ENCODE data around the gene MRPL3. TPM values are rescaled to one million over a fixed set of nuclear protein-coding genes. Genes with fewer than 3 reads are reported as not detected.
"Not testable (repeated sequence)": the region's sequence is repeated elsewhere in the genome, so short reads cannot be mapped to it uniquely, and the experiment has no call there.

The MRPL3 gene
- polyA plus RNA-seq, 3 donors, result 122 to 136 (median 131) TPM

GRCh38 chr3:131503320-131503635 lies 507 bp upstream of the MRPL3 start:
- DNase-seq (ENCODE audit: low read depth in 3 of 3, low spot score in 2 of 3), result no peak

GRCh38 chr3:131501949-131502348 lies 822 bp downstream of the MRPL3 start:
- no peak for DNase-seq (ENCODE audit: low read depth in 3 of 3, low spot score in 2 of 3)

- DNase-seq (ENCODE audit: low read depth in 3 of 3, low spot score in 2 of 3), result no peak
These were observed 8.1 kb downstream of the MRPL3 start for GRCh38 chr3:131494706-131495105.

- no peak for DNase-seq (ENCODE audit: low read depth in 3 of 3, low spot score in 2 of 3)
These were observed 11.0 kb downstream of the MRPL3 start for GRCh38 chr3:131491775-131492174.

- no peak for DNase-seq (ENCODE audit: low read depth in 3 of 3, low spot score in 2 of 3)
These were observed 11.7 kb downstream of the MRPL3 start for GRCh38 chr3:131491084-131491483.

GRCh38 chr3:131486545-131486944 lies 16.2 kb downstream of the MRPL3 start:
- not testable (repeated sequence) for DNase-seq (ENCODE audit: low read depth in 3 of 3, low spot score in 2 of 3)

GRCh38 chr3:131485119-131485518 lies 17.7 kb downstream of the MRPL3 start:
- no peak for DNase-seq (ENCODE audit: low read depth in 3 of 3, low spot score in 2 of 3)

- DNase-seq (ENCODE audit: low read depth in 3 of 3, low spot score in 2 of 3), result no peak
These were observed 18.2 kb downstream of the MRPL3 start for GRCh38 chr3:131484496-131485111.

GRCh38 chr3:131480116-131480515 lies 22.7 kb downstream of the MRPL3 start:
- no peak for DNase-seq (ENCODE audit: low read depth in 3 of 3, low spot score in 2 of 3)

GRCh38 chr3:131477813-131478212 lies 25.0 kb downstream of the MRPL3 start:
- DNase-seq (ENCODE audit: low read depth in 3 of 3, low spot score in 2 of 3), result no peak

GRCh38 chr3:131474115-131474514 lies 28.7 kb downstream of the MRPL3 start:
- DNase-seq (ENCODE audit: low read depth in 3 of 3, low spot score in 2 of 3), result no peak

- no peak for DNase-seq (ENCODE audit: low read depth in 3 of 3, low spot score in 2 of 3)
These were observed 32.4 kb downstream of the MRPL3 start for GRCh38 chr3:131470377-131470776.

- no peak for DNase-seq (ENCODE audit: low read depth in 3 of 3, low spot score in 2 of 3)
These were observed 44.1 kb downstream of the MRPL3 start for GRCh38 chr3:131458653-131459052.

- DNase-seq (ENCODE audit: low read depth in 3 of 3, low spot score in 2 of 3), result no peak
These were observed 45.6 kb downstream of the MRPL3 start for GRCh38 chr3:131457220-131457619.

- no peak for DNase-seq (ENCODE audit: low read depth in 3 of 3, low spot score in 2 of 3)
These were observed 48.3 kb downstream of the MRPL3 start for GRCh38 chr3:131454501-131454900.

- no peak for DNase-seq (ENCODE audit: low read depth in 3 of 3, low spot score in 2 of 3)
These were observed 49.2 kb downstream of the MRPL3 start for GRCh38 chr3:131453533-131453932.

- DNase-seq (ENCODE audit: low read depth in 3 of 3, low spot score in 2 of 3), result no peak
These were observed 55.4 kb downstream of the MRPL3 start for GRCh38 chr3:131447349-131447748.

- no peak for DNase-seq (ENCODE audit: low read depth in 3 of 3, low spot score in 2 of 3)
These were observed 58.6 kb downstream of the MRPL3 start for GRCh38 chr3:131444180-131444579.

- no peak for DNase-seq (ENCODE audit: low read depth in 3 of 3, low spot score in 2 of 3)
These were observed 63.7 kb downstream of the MRPL3 start for GRCh38 chr3:131439084-131439483.

- DNase-seq (ENCODE audit: low read depth in 3 of 3, low spot score in 2 of 3), result no peak
These were observed 67.8 kb downstream of the MRPL3 start for GRCh38 chr3:131435000-131435399.

- DNase-seq (ENCODE audit: low read depth in 3 of 3, low spot score in 2 of 3), result no peak
These were observed 70.3 kb downstream of the MRPL3 start for GRCh38 chr3:131432441-131432840.

- no peak for DNase-seq (ENCODE audit: low read depth in 3 of 3, low spot score in 2 of 3)
These were observed 71.0 kb downstream of the MRPL3 start for GRCh38 chr3:131431754-131432153.

GRCh38 chr3:131427226-131427625 lies 75.5 kb downstream of the MRPL3 start:
- DNase-seq (ENCODE audit: low read depth in 3 of 3, low spot score in 2 of 3), result no peak

Data from right renal cortex interstitium (tissue), 3 donors.